ENCODE results near the gene ADAM19.
A peak's percentile ranks its signal among the peaks of the same experiment; 100 is the strongest.

ADAM19 gene

DNA sequence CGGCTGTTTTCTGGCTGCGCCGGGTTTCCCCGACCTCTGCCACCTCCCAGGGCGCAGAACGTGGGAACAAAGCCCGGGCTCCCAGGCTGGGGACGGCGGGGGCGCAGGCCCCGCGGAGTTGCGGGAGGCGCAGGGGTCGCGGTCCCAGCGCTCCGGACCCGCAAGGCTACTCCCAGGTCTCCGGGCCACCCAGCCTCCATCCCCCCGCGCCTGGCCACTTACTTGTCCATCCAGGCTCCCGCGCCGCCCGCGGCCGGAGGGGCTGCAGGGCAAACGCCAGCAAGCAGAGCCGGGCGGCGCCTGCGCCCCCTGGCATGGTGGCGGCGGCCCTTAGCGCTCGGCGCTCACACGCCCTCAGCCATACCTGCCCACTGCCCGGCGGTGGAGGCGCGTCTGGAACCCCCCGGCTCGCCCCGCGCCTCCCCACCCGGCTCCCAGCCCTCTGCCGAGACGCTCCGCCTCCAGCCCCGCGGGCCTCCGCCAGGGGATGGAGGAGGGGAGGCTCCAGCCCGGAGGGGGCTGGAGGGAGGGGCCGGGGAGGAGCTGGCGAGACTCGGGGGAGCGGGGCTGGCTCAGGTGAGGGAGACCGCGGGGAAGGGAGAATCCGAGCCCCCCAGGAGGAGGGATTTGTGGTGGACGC, at the start of gene ADAM19:
ADAM19 (minus strand) TSS at position 395 of the 640 bp plus-strand sequence; CDS start at position 316, 79 bp downstream.
- Histone ChIP-seq H3K27ac (peak within 1 kb of the TSS; percentile 87), H3K4me1 (ENCODE audit: control insufficient read depth in 1 of 2, insufficient read depth in 1 of 2, low read depth in 1 of 2, low read length in 1 of 2) (peaks cover 54 to 61% of the 10 kb centered on the region in 2 experiments)
- TF ChIP-seq, protein P1, sequence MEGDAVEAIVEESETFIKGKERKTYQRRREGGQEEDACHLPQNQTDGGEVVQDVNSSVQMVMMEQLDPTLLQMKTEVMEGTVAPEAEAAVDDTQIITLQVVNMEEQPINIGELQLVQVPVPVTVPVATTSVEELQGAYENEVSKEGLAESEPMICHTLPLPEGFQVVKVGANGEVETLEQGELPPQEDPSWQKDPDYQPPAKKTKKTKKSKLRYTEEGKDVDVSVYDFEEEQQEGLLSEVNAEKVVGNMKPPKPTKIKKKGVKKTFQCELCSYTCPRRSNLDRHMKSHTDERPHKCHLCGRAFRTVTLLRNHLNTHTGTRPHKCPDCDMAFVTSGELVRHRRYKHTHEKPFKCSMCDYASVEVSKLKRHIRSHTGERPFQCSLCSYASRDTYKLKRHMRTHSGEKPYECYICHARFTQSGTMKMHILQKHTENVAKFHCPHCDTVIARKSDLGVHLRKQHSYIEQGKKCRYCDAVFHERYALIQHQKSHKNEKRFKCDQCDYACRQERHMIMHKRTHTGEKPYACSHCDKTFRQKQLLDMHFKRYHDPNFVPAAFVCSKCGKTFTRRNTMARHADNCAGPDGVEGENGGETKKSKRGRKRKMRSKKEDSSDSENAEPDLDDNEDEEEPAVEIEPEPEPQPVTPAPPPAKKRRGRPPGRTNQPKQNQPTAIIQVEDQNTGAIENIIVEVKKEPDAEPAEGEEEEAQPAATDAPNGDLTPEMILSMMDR (IDR thresholded peaks at IDR 0.05) = peak; percentile 12

GRCh38 chr5:157624144-157624543, 48.6 kb upstream of the ADAM19 start:
- Histone ChIP-seq H3K27ac (no peak overlapping the region), H3K4me1 (ENCODE audit: control insufficient read depth in 1 of 2, insufficient read depth in 1 of 2, low read depth in 1 of 2, low read length in 1 of 2) (peaks cover 0 to 13% of the 10 kb centered on the region in 2 experiments), H3K4me3 (ENCODE audit: low read depth in 1 of 2, low read length in 1 of 2) (no peak overlapping the region), H3K36me3 (no peaks in the 10 kb centered on the region), H3K27me3 (no peaks in the 10 kb centered on the region), H3K9me3 (no peaks in the 10 kb centered on the region)
- TF ChIP-seq, protein P1 (IDR thresholded peaks at IDR 0.05) = no peak

More for the DNA sequence above, at the start of gene ADAM19:
- H3K4me3 ChIP-seq (ENCODE audit: low read depth in 1 of 2, low read length in 1 of 2) = peak within 1 kb of the TSS; percentile 69 to 98
- H3K27me3 ChIP-seq = no peaks in the 10 kb centered on the region
- H3K36me3 ChIP-seq = peaks cover 3% of the 10 kb centered on the region
- no peaks in the 10 kb centered on the region for H3K9me3 ChIP-seq

GRCh38 chr5:157620776-157621175, 45.2 kb upstream of the ADAM19 start:
- Histone ChIP-seq H3K27me3 (no peaks in the 10 kb centered on the region), H3K4me3 (ENCODE audit: low read depth in 1 of 2, low read length in 1 of 2) (no peak overlapping the region), H3K36me3 (no peaks in the 10 kb centered on the region), H3K27ac (no peak overlapping the region), H3K4me1 (ENCODE audit: control insufficient read depth in 1 of 2, insufficient read depth in 1 of 2, low read depth in 1 of 2, low read length in 1 of 2) (peaks cover 14 to 24% of the 10 kb centered on the region in 2 experiments), H3K9me3 (no peaks in the 10 kb centered on the region)
- TF ChIP-seq, protein P1 (IDR thresholded peaks at IDR 0.05) = no peak

DNA sequence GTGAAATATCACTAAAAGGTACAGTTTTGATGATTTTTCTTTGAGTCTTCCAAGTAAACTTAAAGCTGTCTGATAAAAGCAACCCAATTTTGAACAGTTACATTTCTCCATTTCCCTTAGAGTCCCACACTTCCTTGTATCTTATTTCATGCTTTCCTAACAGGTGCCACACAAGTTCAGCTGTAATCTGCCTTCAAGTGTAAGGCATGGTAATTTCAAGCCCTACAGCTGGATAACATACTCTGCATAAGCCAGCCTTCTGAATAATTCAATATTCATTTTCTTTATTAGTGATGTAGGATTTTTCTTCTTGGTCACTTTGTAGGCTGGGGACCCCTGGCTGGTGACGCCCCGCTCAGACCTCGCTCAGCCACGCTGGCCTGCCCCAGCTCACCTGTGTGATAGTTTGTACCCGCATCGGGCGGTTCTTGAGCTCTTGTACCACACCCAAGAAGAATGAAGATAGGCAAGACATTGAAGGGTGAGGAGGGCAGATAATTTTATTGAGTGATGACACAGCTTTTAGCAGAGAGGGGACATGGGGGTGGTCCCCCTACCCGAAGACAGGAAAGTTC, 42.7 kb upstream of the ADAM19 start:
- H3K27ac ChIP-seq = peak overlapping the region; percentile 57
- TF ChIP-seq, protein P1 (IDR thresholded peaks at IDR 0.05) = no peak
- H3K4me3 ChIP-seq (ENCODE audit: low read depth in 1 of 2, low read length in 1 of 2) = no peak overlapping the region
- H3K27me3 ChIP-seq = no peaks in the 10 kb centered on the region
- H3K36me3 ChIP-seq = no peaks in the 10 kb centered on the region
- no peaks in the 10 kb centered on the region for H3K9me3 ChIP-seq
- H3K4me1 ChIP-seq (ENCODE audit: control insufficient read depth in 1 of 2, insufficient read depth in 1 of 2, low read depth in 1 of 2, low read length in 1 of 2) = peaks cover 17 to 20% of the 10 kb centered on the region in 2 experiments

DNA sequence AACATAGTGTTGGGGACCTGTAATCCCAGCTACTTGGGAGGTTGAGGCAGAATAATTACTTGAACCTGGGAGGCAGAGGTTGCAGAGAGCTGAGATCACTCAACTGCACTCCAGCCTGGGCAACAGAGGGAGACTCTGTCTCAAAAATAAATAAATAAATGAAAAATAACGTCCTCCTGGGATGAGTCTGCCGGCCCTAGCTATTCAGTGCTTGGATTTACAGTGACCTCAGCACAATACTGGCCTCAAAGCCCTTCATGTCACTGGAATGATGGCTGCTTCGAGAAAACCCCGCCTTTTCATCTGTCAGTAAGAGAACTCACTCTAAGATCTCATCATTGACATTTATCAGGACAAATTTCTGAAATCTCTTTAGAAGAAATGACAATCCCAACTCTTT, 41.2 kb upstream of the ADAM19 start:
- Histone ChIP-seq H3K4me3 (ENCODE audit: low read depth in 1 of 2, low read length in 1 of 2) (no peak overlapping the region), H3K36me3 (no peaks in the 10 kb centered on the region), H3K27ac (no peak overlapping the region), H3K4me1 (ENCODE audit: control insufficient read depth in 1 of 2, insufficient read depth in 1 of 2, low read depth in 1 of 2, low read length in 1 of 2) (peaks cover 19 to 24% of the 10 kb centered on the region in 2 experiments), H3K9me3 (no peaks in the 10 kb centered on the region), H3K27me3 (no peaks in the 10 kb centered on the region)
- TF ChIP-seq, protein P1 (IDR thresholded peaks at IDR 0.05) = no peak
